K562 (cell line): ENCODE results near the gene TSPAN15. TPM values are rescaled to one million over a fixed set of nuclear protein-coding genes. Genes with fewer than 3 reads are reported as not detected.

Experiments used
- MED1 ChIP-seq: sonication (generic); formaldehyde crosslinking; IDR thresholded peaks from 2 replicates; pipeline ENCODE4 v1.8.1; 2023; ENCODE audit warnings: missing genetic modification reagents, borderline replicate concordance
- TAF9B ChIP-seq: fragments of 450-650 bp; IDR thresholded peaks from 2 replicates; pipeline ENCODE4 v1.6.1; 2018; ENCODE audit warnings: mild to moderate bottlenecking; ENCODE audit not compliant: partially characterized antibody
- ZC3H4 ChIP-seq: sonication (generic); formaldehyde crosslinking; IDR thresholded peaks from 2 replicates; pipeline ENCODE4 v1.9.0; 2021; ENCODE audit warnings: missing genetic modification reagents, borderline replicate concordance
- ZNF212 ChIP-seq: fragments of 450-650 bp; formaldehyde crosslinking; IDR thresholded peaks from 2 replicates; pipeline ENCODE4 v1.4.0; 2020; ENCODE audit warnings: mild to moderate bottlenecking
- polyA plus RNA-seq, 8 experiments: library from polyadenylated mRNA; depleted of rRNA in 4 of 8; stranded (reverse) in 5 of 8; unstranded in 3 of 8; fragments of >200 nt; fragmentation: Nextera tagmentation in 2 of 8; fragmentation: Illumina TruSeq in 1 of 8; extraction: Ambion mirVana in 2 of 8; extraction: Trizol in 1 of 8; gene quantifications; 2 replicates each; pipeline versions ENCODE4 v1.2.1 to v1.2.3, GENCODE V29; 2011 to 2014; ENCODE audit warnings: inconsistent platforms in 1 of 8, missing spikeins in 1 of 8
- total RNA-seq, 7 experiments: library from RNA; depleted of rRNA in 6 of 7; stranded (reverse); fragments of >200 nt in 6 of 7; fragmentation: Illumina TruSeq in 2 of 7; extraction: Trizol in 2 of 7; gene quantifications; 2 replicates each; pipeline versions ENCODE4 v1.2.1 to v1.2.3, GENCODE V29; 2011 to 2021; ENCODE audit warnings: low replicate concordance in 1 of 7
- TF ChIP-seq, protein P1 (sequence below): sonication (generic); formaldehyde crosslinking; IDR thresholded peaks from 2 replicates; pipeline ENCODE4 v1.8.1; 2023; ENCODE audit warnings: missing genetic modification reagents, mild to moderate bottlenecking, borderline replicate concordance
- TF ChIP-seq, protein P2 (sequence below): sonication (generic); formaldehyde crosslinking; IDR thresholded peaks from 2 replicates; pipeline ENCODE4 v1.9.0; 2022; ENCODE audit warnings: mild to moderate bottlenecking, missing genetic modification reagents
- TF ChIP-seq, protein P3 (sequence below): fragments of 200-600 bp; sonication (generic); IDR thresholded peaks from one replicate; pipeline ENCODE4 v1.6.1; 2012; ENCODE audit warnings: mild to moderate bottlenecking, low read depth, low read length, inconsistent platforms
- TF ChIP-seq, protein P4 (sequence below): fragments of 250-450 bp; sonication (Bioruptor Pico); IDR thresholded peaks from 2 replicates; pipeline ENCODE4 v1.8.0; 2022; ENCODE audit warnings: inconsistent platforms

The TSPAN15 gene
- total and polyA plus RNA-seq, 9 of the 15 experiments (the other 6 are each of a cell fraction or from before 2014, with no cell fraction given) = 0.33 to 1.0 (median 0.45) TPM; not detected in 2

DNA sequence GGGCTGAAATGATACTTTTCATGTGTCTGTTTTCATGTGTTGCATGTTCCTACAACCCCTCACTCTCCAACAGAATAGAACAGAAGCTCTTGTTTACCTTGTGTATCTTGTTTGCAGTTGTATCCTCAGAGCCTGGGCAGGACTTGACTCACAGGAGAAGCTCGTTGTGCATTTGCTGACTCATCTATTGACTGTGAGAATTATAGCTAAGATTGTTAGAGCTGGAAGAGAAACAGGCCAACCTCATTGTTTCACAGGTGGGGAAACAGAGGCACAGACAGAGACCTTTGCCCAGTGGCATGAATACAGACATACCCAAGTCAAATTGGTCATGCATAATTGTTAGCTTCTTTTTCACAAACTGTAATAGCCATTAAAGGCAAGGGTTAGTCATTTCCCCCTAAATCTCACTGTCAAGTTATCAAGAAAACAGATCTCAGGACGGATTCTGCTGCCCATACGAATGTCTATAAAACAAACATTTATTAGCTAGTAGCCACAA lies 4.6 kb upstream of the TSPAN15 start (continued):
- TF ChIP-seq, protein P1, sequence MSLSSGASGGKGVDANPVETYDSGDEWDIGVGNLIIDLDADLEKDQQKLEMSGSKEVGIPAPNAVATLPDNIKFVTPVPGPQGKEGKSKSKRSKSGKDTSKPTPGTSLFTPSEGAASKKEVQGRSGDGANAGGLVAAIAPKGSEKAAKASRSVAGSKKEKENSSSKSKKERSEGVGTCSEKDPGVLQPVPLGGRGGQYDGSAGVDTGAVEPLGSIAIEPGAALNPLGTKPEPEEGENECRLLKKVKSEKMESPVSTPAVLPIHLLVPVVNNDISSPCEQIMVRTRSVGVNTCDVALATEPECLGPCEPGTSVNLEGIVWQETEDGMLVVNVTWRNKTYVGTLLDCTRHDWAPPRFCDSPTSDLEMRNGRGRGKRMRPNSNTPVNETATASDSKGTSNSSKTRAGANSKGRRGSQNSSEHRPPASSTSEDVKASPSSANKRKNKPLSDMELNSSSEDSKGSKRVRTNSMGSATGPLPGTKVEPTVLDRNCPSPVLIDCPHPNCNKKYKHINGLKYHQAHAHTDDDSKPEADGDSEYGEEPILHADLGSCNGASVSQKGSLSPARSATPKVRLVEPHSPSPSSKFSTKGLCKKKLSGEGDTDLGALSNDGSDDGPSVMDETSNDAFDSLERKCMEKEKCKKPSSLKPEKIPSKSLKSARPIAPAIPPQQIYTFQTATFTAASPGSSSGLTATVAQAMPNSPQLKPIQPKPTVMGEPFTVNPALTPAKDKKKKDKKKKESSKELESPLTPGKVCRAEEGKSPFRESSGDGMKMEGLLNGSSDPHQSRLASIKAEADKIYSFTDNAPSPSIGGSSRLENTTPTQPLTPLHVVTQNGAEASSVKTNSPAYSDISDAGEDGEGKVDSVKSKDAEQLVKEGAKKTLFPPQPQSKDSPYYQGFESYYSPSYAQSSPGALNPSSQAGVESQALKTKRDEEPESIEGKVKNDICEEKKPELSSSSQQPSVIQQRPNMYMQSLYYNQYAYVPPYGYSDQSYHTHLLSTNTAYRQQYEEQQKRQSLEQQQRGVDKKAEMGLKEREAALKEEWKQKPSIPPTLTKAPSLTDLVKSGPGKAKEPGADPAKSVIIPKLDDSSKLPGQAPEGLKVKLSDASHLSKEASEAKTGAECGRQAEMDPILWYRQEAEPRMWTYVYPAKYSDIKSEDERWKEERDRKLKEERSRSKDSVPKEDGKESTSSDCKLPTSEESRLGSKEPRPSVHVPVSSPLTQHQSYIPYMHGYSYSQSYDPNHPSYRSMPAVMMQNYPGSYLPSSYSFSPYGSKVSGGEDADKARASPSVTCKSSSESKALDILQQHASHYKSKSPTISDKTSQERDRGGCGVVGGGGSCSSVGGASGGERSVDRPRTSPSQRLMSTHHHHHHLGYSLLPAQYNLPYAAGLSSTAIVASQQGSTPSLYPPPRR (CRISPR knock-in tag) = no peak
- TF ChIP-seq TAF9B = no peak
- TF ChIP-seq, protein P2, sequence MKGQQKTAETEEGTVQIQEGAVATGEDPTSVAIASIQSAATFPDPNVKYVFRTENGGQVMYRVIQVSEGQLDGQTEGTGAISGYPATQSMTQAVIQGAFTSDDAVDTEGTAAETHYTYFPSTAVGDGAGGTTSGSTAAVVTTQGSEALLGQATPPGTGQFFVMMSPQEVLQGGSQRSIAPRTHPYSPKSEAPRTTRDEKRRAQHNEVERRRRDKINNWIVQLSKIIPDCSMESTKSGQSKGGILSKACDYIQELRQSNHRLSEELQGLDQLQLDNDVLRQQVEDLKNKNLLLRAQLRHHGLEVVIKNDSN (CRISPR knock-in tag) = no peak
- no peak for TF ChIP-seq ZNF212
- TF ChIP-seq, protein P3, sequence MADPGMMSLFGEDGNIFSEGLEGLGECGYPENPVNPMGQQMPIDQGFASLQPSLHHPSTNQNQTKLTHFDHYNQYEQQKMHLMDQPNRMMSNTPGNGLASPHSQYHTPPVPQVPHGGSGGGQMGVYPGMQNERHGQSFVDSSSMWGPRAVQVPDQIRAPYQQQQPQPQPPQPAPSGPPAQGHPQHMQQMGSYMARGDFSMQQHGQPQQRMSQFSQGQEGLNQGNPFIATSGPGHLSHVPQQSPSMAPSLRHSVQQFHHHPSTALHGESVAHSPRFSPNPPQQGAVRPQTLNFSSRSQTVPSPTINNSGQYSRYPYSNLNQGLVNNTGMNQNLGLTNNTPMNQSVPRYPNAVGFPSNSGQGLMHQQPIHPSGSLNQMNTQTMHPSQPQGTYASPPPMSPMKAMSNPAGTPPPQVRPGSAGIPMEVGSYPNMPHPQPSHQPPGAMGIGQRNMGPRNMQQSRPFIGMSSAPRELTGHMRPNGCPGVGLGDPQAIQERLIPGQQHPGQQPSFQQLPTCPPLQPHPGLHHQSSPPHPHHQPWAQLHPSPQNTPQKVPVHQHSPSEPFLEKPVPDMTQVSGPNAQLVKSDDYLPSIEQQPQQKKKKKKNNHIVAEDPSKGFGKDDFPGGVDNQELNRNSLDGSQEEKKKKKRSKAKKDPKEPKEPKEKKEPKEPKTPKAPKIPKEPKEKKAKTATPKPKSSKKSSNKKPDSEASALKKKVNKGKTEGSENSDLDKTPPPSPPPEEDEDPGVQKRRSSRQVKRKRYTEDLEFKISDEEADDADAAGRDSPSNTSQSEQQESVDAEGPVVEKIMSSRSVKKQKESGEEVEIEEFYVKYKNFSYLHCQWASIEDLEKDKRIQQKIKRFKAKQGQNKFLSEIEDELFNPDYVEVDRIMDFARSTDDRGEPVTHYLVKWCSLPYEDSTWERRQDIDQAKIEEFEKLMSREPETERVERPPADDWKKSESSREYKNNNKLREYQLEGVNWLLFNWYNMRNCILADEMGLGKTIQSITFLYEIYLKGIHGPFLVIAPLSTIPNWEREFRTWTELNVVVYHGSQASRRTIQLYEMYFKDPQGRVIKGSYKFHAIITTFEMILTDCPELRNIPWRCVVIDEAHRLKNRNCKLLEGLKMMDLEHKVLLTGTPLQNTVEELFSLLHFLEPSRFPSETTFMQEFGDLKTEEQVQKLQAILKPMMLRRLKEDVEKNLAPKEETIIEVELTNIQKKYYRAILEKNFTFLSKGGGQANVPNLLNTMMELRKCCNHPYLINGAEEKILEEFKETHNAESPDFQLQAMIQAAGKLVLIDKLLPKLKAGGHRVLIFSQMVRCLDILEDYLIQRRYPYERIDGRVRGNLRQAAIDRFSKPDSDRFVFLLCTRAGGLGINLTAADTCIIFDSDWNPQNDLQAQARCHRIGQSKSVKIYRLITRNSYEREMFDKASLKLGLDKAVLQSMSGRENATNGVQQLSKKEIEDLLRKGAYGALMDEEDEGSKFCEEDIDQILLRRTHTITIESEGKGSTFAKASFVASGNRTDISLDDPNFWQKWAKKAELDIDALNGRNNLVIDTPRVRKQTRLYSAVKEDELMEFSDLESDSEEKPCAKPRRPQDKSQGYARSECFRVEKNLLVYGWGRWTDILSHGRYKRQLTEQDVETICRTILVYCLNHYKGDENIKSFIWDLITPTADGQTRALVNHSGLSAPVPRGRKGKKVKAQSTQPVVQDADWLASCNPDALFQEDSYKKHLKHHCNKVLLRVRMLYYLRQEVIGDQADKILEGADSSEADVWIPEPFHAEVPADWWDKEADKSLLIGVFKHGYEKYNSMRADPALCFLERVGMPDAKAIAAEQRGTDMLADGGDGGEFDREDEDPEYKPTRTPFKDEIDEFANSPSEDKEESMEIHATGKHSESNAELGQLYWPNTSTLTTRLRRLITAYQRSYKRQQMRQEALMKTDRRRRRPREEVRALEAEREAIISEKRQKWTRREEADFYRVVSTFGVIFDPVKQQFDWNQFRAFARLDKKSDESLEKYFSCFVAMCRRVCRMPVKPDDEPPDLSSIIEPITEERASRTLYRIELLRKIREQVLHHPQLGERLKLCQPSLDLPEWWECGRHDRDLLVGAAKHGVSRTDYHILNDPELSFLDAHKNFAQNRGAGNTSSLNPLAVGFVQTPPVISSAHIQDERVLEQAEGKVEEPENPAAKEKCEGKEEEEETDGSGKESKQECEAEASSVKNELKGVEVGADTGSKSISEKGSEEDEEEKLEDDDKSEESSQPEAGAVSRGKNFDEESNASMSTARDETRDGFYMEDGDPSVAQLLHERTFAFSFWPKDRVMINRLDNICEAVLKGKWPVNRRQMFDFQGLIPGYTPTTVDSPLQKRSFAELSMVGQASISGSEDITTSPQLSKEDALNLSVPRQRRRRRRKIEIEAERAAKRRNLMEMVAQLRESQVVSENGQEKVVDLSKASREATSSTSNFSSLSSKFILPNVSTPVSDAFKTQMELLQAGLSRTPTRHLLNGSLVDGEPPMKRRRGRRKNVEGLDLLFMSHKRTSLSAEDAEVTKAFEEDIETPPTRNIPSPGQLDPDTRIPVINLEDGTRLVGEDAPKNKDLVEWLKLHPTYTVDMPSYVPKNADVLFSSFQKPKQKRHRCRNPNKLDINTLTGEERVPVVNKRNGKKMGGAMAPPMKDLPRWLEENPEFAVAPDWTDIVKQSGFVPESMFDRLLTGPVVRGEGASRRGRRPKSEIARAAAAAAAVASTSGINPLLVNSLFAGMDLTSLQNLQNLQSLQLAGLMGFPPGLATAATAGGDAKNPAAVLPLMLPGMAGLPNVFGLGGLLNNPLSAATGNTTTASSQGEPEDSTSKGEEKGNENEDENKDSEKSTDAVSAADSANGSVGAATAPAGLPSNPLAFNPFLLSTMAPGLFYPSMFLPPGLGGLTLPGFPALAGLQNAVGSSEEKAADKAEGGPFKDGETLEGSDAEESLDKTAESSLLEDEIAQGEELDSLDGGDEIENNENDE = no peak
- TF ChIP-seq, protein P4, sequence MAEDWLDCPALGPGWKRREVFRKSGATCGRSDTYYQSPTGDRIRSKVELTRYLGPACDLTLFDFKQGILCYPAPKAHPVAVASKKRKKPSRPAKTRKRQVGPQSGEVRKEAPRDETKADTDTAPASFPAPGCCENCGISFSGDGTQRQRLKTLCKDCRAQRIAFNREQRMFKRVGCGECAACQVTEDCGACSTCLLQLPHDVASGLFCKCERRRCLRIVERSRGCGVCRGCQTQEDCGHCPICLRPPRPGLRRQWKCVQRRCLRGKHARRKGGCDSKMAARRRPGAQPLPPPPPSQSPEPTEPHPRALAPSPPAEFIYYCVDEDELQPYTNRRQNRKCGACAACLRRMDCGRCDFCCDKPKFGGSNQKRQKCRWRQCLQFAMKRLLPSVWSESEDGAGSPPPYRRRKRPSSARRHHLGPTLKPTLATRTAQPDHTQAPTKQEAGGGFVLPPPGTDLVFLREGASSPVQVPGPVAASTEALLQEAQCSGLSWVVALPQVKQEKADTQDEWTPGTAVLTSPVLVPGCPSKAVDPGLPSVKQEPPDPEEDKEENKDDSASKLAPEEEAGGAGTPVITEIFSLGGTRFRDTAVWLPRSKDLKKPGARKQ (CRISPR knock-in tag) = no peak
- no peak for TF ChIP-seq ZC3H4 (CRISPR knock-in tag)
- TF ChIP-seq MED1 (CRISPR knock-in tag) = no peak
